ENCODE data around the gene RBM17.
"Not testable (repeated sequence)": the region's sequence is repeated elsewhere in the genome, so short reads cannot be mapped to it uniquely, and the experiment has no call there.

RBM17 gene

GRCh38 chr10:6100370-6100769, 11.5 kb downstream of the RBM17 start:
- Histone ChIP-seq H3K36me3 (ENCODE audit: control insufficient read depth, insufficient read depth, low read length) (no peaks in the 10 kb centered on the region), H2AFZ (no peak overlapping the region), H3K4me2 (ENCODE audit: low read length) (no peak overlapping the region), H3K27me3 (ENCODE audit: control insufficient read depth, insufficient read depth, low read length) (no peaks in the 10 kb centered on the region), H3K9ac (no peak overlapping the region), H3K9me3 (ENCODE audit: control insufficient read depth, low read length) (no peaks in the 10 kb centered on the region), H3K27ac (no peak overlapping the region), H3K79me2 (peaks cover 20% of the 10 kb centered on the region), H3K4me3 (ENCODE audit: low read depth, low read length) (no peak overlapping the region), H3K4me1 (no peaks in the 10 kb centered on the region)
- TF ChIP-seq CTCF (IDR thresholded peaks at IDR 0.05): no peak

GRCh38 chr10:6101181-6101580, 12.3 kb downstream of the RBM17 start:
- Histone ChIP-seq H3K79me2 (peaks cover 12% of the 10 kb centered on the region), H3K9ac (no peak overlapping the region), H3K4me1 (no peaks in the 10 kb centered on the region), H3K4me2 (ENCODE audit: low read length) (no peak overlapping the region), H3K9me3 (ENCODE audit: control insufficient read depth, low read length) (no peaks in the 10 kb centered on the region), H3K27me3 (ENCODE audit: control insufficient read depth, insufficient read depth, low read length) (no peaks in the 10 kb centered on the region), H3K27ac (no peak overlapping the region), H2AFZ (no peak overlapping the region), H3K4me3 (ENCODE audit: low read depth, low read length) (no peak overlapping the region), H3K36me3 (ENCODE audit: control insufficient read depth, insufficient read depth, low read length) (no peaks in the 10 kb centered on the region)
- TF ChIP-seq CTCF (IDR thresholded peaks at IDR 0.05): no peak

GRCh38 chr10:6102128-6102527, 13.3 kb downstream of the RBM17 start:
- no peak overlapping the region for H3K27ac ChIP-seq
- no peak overlapping the region for H3K9ac ChIP-seq
- H3K4me1 ChIP-seq: no peaks in the 10 kb centered on the region
- H3K36me3 ChIP-seq (ENCODE audit: control insufficient read depth, insufficient read depth, low read length): no peaks in the 10 kb centered on the region
- TF ChIP-seq CTCF (IDR thresholded peaks at IDR 0.05): no peak
- H3K27me3 ChIP-seq (ENCODE audit: control insufficient read depth, insufficient read depth, low read length): no peaks in the 10 kb centered on the region
- H3K4me3 ChIP-seq (ENCODE audit: low read depth, low read length): no peak overlapping the region
- peaks cover 10% of the 10 kb centered on the region for H3K79me2 ChIP-seq
- no peak overlapping the region for H3K4me2 ChIP-seq (ENCODE audit: low read length)
- H2AFZ ChIP-seq: no peak overlapping the region
- H3K9me3 ChIP-seq (ENCODE audit: control insufficient read depth, low read length): no peaks in the 10 kb centered on the region

GRCh38 chr10:6103591-6103990, 14.8 kb downstream of the RBM17 start:
- no peak for TF ChIP-seq CTCF (IDR thresholded peaks at IDR 0.05)
- no peak overlapping the region for H3K4me3 ChIP-seq (ENCODE audit: low read depth, low read length)
- no peak overlapping the region for H3K9ac ChIP-seq
- H3K36me3 ChIP-seq (ENCODE audit: control insufficient read depth, insufficient read depth, low read length): no peaks in the 10 kb centered on the region
- H3K27me3 ChIP-seq (ENCODE audit: control insufficient read depth, insufficient read depth, low read length): no peaks in the 10 kb centered on the region
- peaks cover 10% of the 10 kb centered on the region for H3K79me2 ChIP-seq
- H3K27ac ChIP-seq: no peak overlapping the region
- no peaks in the 10 kb centered on the region for H3K4me1 ChIP-seq
- no peaks in the 10 kb centered on the region for H3K9me3 ChIP-seq (ENCODE audit: control insufficient read depth, low read length)
- H3K4me2 ChIP-seq (ENCODE audit: low read length): no peak overlapping the region
- no peak overlapping the region for H2AFZ ChIP-seq

GRCh38 chr10:6107616-6108015, 18.8 kb downstream of the RBM17 start:
- not testable (repeated sequence) for H3K36me3 ChIP-seq (ENCODE audit: control insufficient read depth, insufficient read depth, low read length)

More at GRCh38 chr10:6107616-6108015, 18.8 kb downstream of the RBM17 start:
- H3K4me3 ChIP-seq (ENCODE audit: low read depth, low read length); H3K27ac ChIP-seq; H3K4me2 ChIP-seq (ENCODE audit: low read length); H3K9ac ChIP-seq; H2AFZ ChIP-seq; H3K4me1 ChIP-seq; H3K27me3 ChIP-seq (ENCODE audit: control insufficient read depth, insufficient read depth, low read length); H3K9me3 ChIP-seq (ENCODE audit: control insufficient read depth, low read length): not testable (repeated sequence)
- H3K79me2 ChIP-seq: peaks cover 10% of the 10 kb centered on the region

All from parathyroid adenoma (tissue), 2 donors.